Hepatocyte (in vitro differentiated cells): ENCODE data around the gene ASXL2. TPM values are rescaled to one million over a fixed set of nuclear protein-coding genes. Genes with fewer than 3 reads are reported as not detected.

ENCODE experiments used
- DNase-seq: peaks from one replicate; pipeline ENCODE4 v3.0.0-alpha.2; 2016; ENCODE audit warnings: low spot score
- H2AFZ ChIP-seq: fragments of 200-600 bp; sonication (generic); 2 replicates; pipeline ENCODE4 v1.6.0; 2016; ENCODE audit warnings: antibody characterized with exemption, mild to moderate bottlenecking
- H3K27ac ChIP-seq: fragments of 200-600 bp; sonication (generic); 2 replicates; pipeline ENCODE4 v1.5.1; 2016; ENCODE audit warnings: mild to moderate bottlenecking
- H3K27me3 ChIP-seq: fragments of 200-600 bp; sonication (generic); 2 replicates; pipeline ENCODE4 v1.6.1; 2016
- H3K36me3 ChIP-seq: fragments of 200-600 bp; sonication (generic); replicated peaks from 2 replicates; pipeline ENCODE4 v1.5.1; 2016; ENCODE audit warnings: low read depth; ENCODE audit not compliant: insufficient read depth
- H3K4me1 ChIP-seq: fragments of 200-600 bp; sonication (generic); 2 replicates; pipeline ENCODE4 v1.5.1; 2016; ENCODE audit warnings: mild to moderate bottlenecking, moderate library complexity; ENCODE audit not compliant: insufficient read depth
- H3K4me2 ChIP-seq: fragments of 200-600 bp; sonication (generic); 2 replicates; pipeline ENCODE4 v1.6.0; 2016
- H3K4me3 ChIP-seq: fragments of 200-600 bp; sonication (generic); 2 replicates; pipeline ENCODE4 v1.5.1; 2016; ENCODE audit warnings: mild to moderate bottlenecking
- H3K79me2 ChIP-seq: fragments of 200-600 bp; sonication (generic); 2 replicates; pipeline ENCODE4 v1.6.0; 2017; ENCODE audit warnings: mild to moderate bottlenecking
- H3K9me2 ChIP-seq: fragments of 200-600 bp; sonication (generic); replicated peaks from 2 replicates; pipeline ENCODE4 v1.6.0; 2017; ENCODE audit warnings: mild to moderate bottlenecking; ENCODE audit not compliant: insufficient read depth
- H3K9me3 ChIP-seq: fragments of 200-600 bp; sonication (generic); 2 replicates; pipeline ENCODE4 v1.5.1; 2016; ENCODE audit warnings: low read depth, mild to moderate bottlenecking
- H4K20me1 ChIP-seq: fragments of 200-600 bp; sonication (generic); 2 replicates; pipeline ENCODE4 v1.6.0; 2016; ENCODE audit warnings: mild to moderate bottlenecking; ENCODE audit not compliant: insufficient read depth, poor library complexity, severe bottlenecking
- EZH2 ChIP-seq: fragments of 200-600 bp; sonication (generic); IDR thresholded peaks from 2 replicates; pipeline ENCODE4 v1.6.1; 2016; ENCODE audit warnings: antibody characterized with exemption, mild to moderate bottlenecking, borderline replicate concordance
- EZH2phosphoT487 ChIP-seq: fragments of 200-600 bp; sonication (generic); IDR thresholded peaks from one replicate; pipeline ENCODE4 v1.6.1; 2018; ENCODE audit warnings: antibody characterized with exemption, mild to moderate bottlenecking, low read depth, moderate library complexity; ENCODE audit not compliant: unreplicated experiment, severe bottlenecking
- WGBS: methylation state at CpG from one replicate; pipeline ENCODE4 v1.1.6; 2016; ENCODE audit warnings: low lambda C conversion rate; ENCODE audit errors: missing lambda C conversion rate; 5-methylcytosine and 5-hydroxymethylcytosine counted together
- polyA plus RNA-seq: library from polyadenylated mRNA; unstranded; fragments of >200 nt; fragmentation: Nextera tagmentation; extraction: Ambion mirVana; gene quantifications from 2 replicates; pipeline ENCODE4 v1.2.1, GENCODE V29; 2016
- total RNA-seq: library from RNA; depleted of rRNA; stranded (reverse); fragments of >200 nt; gene quantifications from 2 replicates; pipeline ENCODE4 v1.2.3, GENCODE V29; 2014
- TF ChIP-seq, protein P1 (sequence below): fragments of 200-600 bp; sonication (generic); IDR thresholded peaks from 2 replicates; pipeline ENCODE4 v1.5.1; 2016; ENCODE audit warnings: antibody characterized with exemption, mild to moderate bottlenecking; ENCODE audit not compliant: poor library complexity

The ASXL2 gene
- total and polyA plus RNA-seq, 2 experiments from 2014 or later: 4.3 to 13.3 TPM

DNA sequence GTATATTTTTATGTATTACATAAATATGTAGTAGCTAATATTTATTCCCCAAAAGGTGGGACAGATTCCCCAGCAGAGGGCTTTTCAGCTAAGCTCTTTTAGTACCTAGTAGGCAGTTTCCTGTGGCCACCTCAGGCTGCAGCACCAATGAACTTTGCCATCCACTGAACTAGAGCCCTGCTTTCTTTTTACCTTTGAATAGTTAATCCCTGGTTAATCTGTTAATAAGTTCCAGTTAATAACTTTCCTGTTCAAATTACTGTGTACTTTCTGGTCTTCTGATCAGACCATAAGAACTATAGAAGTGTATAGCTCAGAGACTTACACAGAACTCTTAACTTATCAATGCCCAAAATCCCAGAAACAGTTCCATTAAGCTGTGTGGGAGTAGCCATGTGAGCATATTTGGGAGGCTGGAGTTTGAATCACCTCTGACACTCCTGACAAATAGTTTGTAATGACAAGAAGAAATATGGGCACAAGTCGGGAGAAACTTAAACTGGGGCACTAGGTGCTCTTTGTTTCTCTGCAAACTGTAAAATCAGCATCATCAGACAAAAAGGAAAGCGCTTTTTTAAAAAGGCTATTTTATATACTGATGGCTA lies 40.0 kb downstream of the ASXL2 start:
- WGBS: 84% methylated on average over 2 of the region's 2 CpGs
- DNase-seq: no peak
- no peaks in the 10 kb centered on the region for H4K20me1 ChIP-seq

GRCh38 chr2:25835906-25836305 lies 42.4 kb downstream of the ASXL2 start:
- H4K20me1 ChIP-seq: no peaks in the 10 kb centered on the region
- no peaks in the 10 kb centered on the region for H3K27me3 ChIP-seq
- peaks cover 21% of the 10 kb centered on the region for H3K79me2 ChIP-seq

More for the DNA sequence above, 40.0 kb downstream of the ASXL2 start:
- TF ChIP-seq, protein P1, sequence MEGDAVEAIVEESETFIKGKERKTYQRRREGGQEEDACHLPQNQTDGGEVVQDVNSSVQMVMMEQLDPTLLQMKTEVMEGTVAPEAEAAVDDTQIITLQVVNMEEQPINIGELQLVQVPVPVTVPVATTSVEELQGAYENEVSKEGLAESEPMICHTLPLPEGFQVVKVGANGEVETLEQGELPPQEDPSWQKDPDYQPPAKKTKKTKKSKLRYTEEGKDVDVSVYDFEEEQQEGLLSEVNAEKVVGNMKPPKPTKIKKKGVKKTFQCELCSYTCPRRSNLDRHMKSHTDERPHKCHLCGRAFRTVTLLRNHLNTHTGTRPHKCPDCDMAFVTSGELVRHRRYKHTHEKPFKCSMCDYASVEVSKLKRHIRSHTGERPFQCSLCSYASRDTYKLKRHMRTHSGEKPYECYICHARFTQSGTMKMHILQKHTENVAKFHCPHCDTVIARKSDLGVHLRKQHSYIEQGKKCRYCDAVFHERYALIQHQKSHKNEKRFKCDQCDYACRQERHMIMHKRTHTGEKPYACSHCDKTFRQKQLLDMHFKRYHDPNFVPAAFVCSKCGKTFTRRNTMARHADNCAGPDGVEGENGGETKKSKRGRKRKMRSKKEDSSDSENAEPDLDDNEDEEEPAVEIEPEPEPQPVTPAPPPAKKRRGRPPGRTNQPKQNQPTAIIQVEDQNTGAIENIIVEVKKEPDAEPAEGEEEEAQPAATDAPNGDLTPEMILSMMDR: no peak
- TF ChIP-seq EZH2phosphoT487 (no peak), EZH2 (no peak)
- Histone ChIP-seq H3K27ac (no peak overlapping the region), H3K4me3 (no peak overlapping the region), H3K4me1 (no peaks in the 10 kb centered on the region), H3K9me3 (no peaks in the 10 kb centered on the region), H3K4me2 (no peak overlapping the region), H3K27me3 (no peaks in the 10 kb centered on the region), H2AFZ (no peak overlapping the region), H3K9me2 (no peaks in the 10 kb centered on the region), H3K79me2 (peaks cover 21% of the 10 kb centered on the region), H3K36me3 (no peaks in the 10 kb centered on the region)

DNA sequence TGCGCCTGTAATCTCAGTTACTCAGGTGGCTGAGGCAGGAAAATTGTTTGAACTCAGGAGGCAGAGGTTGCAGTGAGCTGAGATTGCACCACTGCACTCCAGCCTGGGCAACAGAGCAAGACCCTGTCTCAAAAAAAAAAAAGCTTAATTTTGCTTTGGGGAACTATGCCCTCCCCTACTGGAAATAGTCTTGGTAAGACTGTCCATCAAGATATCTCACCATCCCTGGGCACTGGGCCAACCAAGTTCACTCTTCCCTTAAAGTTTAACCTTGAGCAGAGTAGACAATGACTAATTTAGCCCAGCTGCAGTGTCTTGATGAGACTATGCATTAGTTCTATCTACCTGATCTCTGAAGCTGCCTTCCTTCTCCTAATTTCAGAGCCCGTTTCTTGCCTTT lies 44.7 kb downstream of the ASXL2 start:
- 97% methylated on average over 2 of the region's 2 CpGs for WGBS
- Histone ChIP-seq H3K4me2 (no peak overlapping the region), H3K36me3 (no peaks in the 10 kb centered on the region), H3K27me3 (no peaks in the 10 kb centered on the region), H3K4me1 (peaks cover 7% of the 10 kb centered on the region), H2AFZ (no peak overlapping the region), H3K4me3 (no peak overlapping the region), H3K9me2 (no peaks in the 10 kb centered on the region), H3K9me3 (no peaks in the 10 kb centered on the region), H4K20me1 (peaks cover 3% of the 10 kb centered on the region), H3K79me2 (peaks cover 22% of the 10 kb centered on the region), H3K27ac (no peak overlapping the region)
- no peak for TF ChIP-seq EZH2
- TF ChIP-seq EZH2phosphoT487: no peak
- DNase-seq: no peak

More at GRCh38 chr2:25835906-25836305, 42.4 kb downstream of the ASXL2 start:
- Histone ChIP-seq H3K4me1 (no peaks in the 10 kb centered on the region), H3K27ac (no peak overlapping the region), H3K4me3 (no peak overlapping the region), H3K9me3 (no peaks in the 10 kb centered on the region), H2AFZ (no peak overlapping the region), H3K9me2 (no peaks in the 10 kb centered on the region), H3K4me2 (no peak overlapping the region), H3K36me3 (no peaks in the 10 kb centered on the region)
- DNase-seq: no peak
- TF ChIP-seq EZH2phosphoT487 (no peak), EZH2 (no peak)
- TF ChIP-seq, protein P1: no peak
- WGBS: 93% methylated on average over 2 of the region's 2 CpGs

DNA sequence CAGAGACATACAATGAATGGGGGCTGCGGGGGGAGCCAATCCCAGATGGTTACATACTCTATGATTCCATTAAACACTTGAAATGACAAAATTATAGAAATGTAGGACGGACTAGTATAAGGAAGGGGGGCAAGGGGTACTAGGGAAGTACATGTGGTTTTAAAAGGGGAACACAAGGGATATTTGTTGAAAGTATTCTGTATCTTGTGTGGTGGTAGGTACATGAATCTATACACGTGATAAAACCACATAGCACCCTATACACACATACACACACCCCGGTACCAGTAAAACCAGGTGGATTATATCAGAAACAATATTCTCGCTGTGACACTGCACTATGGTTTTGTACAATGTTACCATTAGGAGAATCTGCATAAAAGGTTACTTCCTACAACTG lies 45.4 kb downstream of the ASXL2 start:
- WGBS: 98% methylated on average over 5 of the region's 5 CpGs
- Histone ChIP-seq H3K27me3 (no peaks in the 10 kb centered on the region), H4K20me1 (peaks cover 3% of the 10 kb centered on the region), H3K27ac (no peak overlapping the region), H3K4me1 (peaks cover 7% of the 10 kb centered on the region), H3K9me2 (no peaks in the 10 kb centered on the region), H2AFZ (no peak overlapping the region), H3K79me2 (peaks cover 25% of the 10 kb centered on the region), H3K36me3 (no peaks in the 10 kb centered on the region), H3K4me2 (no peak overlapping the region), H3K9me3 (no peaks in the 10 kb centered on the region), H3K4me3 (no peak overlapping the region)
- DNase-seq: no peak
- TF ChIP-seq, protein P1: no peak
- no peak for TF ChIP-seq EZH2phosphoT487
- TF ChIP-seq EZH2: no peak
